Stimulated activated naive CD8-positive, alpha-beta T cell treated with anti-CD3 and anti-CD28 coated beads, Interleukin-15, Interleukin-2, amounts not matched to agents 100 U/mL and 50 U/mL, for 24 hours (primary cell): Measurements from ENCODE around the gene ANAPC2.
A peak's percentile ranks its signal among the peaks of the same experiment; 100 is the strongest.

Source experiments
- ATAC-seq: fragments of 150-1000 bp; cut with Tn5 transposase; one replicate; pipeline ENCODE4 v1.10.0; 2021
- DNase-seq: peaks from one replicate; pipeline ENCODE4 v3.0.0; 2021

ANAPC2 gene

GRCh38 chr9:137173796-137174664 lies 14.3 kb downstream of the ANAPC2 start:
- ATAC-seq (no peak), DNase-seq (no peak)

- ATAC-seq (no peak), DNase-seq (no peak)
Measured at GRCh38 chr9:137172901-137173795, 15.2 kb downstream of the ANAPC2 start.

- DNase-seq (no peak), ATAC-seq (no peak)
Measured at GRCh38 chr9:137171149-137171900, 17.0 kb downstream of the ANAPC2 start.

GRCh38 chr9:137170486-137171148 lies 17.7 kb downstream of the ANAPC2 start:
- DNase-seq (no peak), ATAC-seq (no peak)

- ATAC-seq = no peak
- no peak for DNase-seq
Measured at GRCh38 chr9:137169896-137170358, 18.4 kb downstream of the ANAPC2 start, which contains the start of gene LRRC26. Gene LRRC26, minus strand, starts transcription at chr9:137170051. Its CDS starts 108 bp downstream, at chr9:137169943.

GRCh38 chr9:137168904-137169856 lies 19.2 kb downstream of the ANAPC2 start:
- DNase-seq (no peak), ATAC-seq (no peak)

- ATAC-seq (no peak), DNase-seq (peak; percentile 34)
Measured at GRCh38 chr9:137168573-137168903, 19.8 kb downstream of the ANAPC2 start.

GRCh38 chr9:137167747-137168572 lies 20.4 kb downstream of the ANAPC2 start:
- DNase-seq (no peak), ATAC-seq (no peak)

GRCh38 chr9:137167277-137167746 lies 21.0 kb downstream of the ANAPC2 start:
- DNase-seq (no peak), ATAC-seq (no peak)

- no peak for DNase-seq
- ATAC-seq = no peak
Measured at GRCh38 chr9:137166380-137167229, 21.8 kb downstream of the ANAPC2 start.

GRCh38 chr9:137165250-137165836 lies 23.0 kb downstream of the ANAPC2 start:
- DNase-seq (no peak), ATAC-seq (no peak)

GRCh38 chr9:137164370-137165249 lies 23.8 kb downstream of the ANAPC2 start:
- no peak for ATAC-seq
- DNase-seq = no peak

GRCh38 chr9:137163805-137164204 lies 24.6 kb downstream of the ANAPC2 start:
- ATAC-seq (no peak), DNase-seq (no peak)

GRCh38 chr9:137163365-137163715 lies 25.0 kb downstream of the ANAPC2 start:
- DNase-seq (no peak), ATAC-seq (no peak)

GRCh38 chr9:137162505-137163364 lies 25.6 kb downstream of the ANAPC2 start:
- no peak for DNase-seq
- no peak for ATAC-seq
